ENCODE results near the gene UGT1A7.

UGT1A7 gene

DNA sequence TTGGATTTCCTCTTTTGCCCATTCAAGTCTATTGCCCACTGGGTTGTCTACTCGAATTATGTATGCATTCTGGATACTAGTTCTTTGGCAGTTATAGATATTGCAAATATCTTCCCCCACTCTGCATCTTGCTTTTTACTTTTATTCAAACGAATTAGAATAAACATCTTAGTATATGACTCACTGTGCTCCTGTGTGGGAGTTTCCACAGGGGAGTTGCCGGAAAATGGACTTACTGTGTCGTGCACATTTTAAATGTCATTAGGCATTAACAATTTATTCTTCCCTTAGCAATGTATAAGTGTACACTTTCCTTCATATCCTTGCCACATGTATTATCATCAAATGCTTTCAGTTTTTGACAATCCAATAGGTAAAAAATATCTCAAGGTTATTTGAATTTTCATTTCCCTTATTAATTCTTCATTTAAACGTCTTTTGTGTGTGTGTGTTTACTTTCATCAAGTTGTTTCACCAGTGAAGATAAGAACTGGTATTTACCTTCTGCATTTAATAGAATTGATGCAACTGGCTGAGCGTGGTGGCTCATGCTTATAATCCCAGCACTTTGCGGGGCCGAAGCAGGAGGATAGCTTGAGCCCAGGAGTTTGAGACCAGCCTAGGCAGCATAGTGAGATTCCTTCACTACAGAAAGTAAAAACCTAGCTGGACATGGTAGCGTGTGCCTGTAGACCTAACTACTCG is 26.4 kb downstream of the UGT1A7 start:
- H3K27me3 ChIP-seq (ENCODE audit: insufficient read depth, low read length, poor library complexity): no peaks in the 10 kb centered on the region
- no peak overlapping the region for H3K4me3 ChIP-seq (ENCODE audit: low read length)
- DNase-seq: no peak
- no peak overlapping the region for H4K8ac ChIP-seq (ENCODE audit: low read depth, low read length)
- no peak overlapping the region for H2BK15ac ChIP-seq (replicated peaks; ENCODE audit: low read depth)
- no peak overlapping the region for H3K4me2 ChIP-seq (ENCODE audit: low read length)
- no peak overlapping the region for H2BK120ac ChIP-seq (ENCODE audit: low read depth, low read length)
- no peak overlapping the region for H3K9ac ChIP-seq (ENCODE audit: low read length)
- no peak overlapping the region for H3K4ac ChIP-seq (ENCODE audit: low read depth, low read length)
- H3K18ac ChIP-seq (ENCODE audit: low read length): no peak overlapping the region
- H3K79me1 ChIP-seq (ENCODE audit: low read length): no peaks in the 10 kb centered on the region
- no peaks in the 10 kb centered on the region for H3K36me3 ChIP-seq (ENCODE audit: control insufficient read depth, insufficient read depth, low read length)
- H3K79me2 ChIP-seq (ENCODE audit: control insufficient read depth, insufficient read depth, low read length): no peaks in the 10 kb centered on the region
- no peak overlapping the region for H3K27ac ChIP-seq (ENCODE audit: low read depth, low read length)
- no peak overlapping the region for H2AK5ac ChIP-seq (ENCODE audit: low read length)
- no peak overlapping the region for H4K5ac ChIP-seq (ENCODE audit: low read length)
- no peak overlapping the region for H2BK5ac ChIP-seq (ENCODE audit: low read length)
- H3K4me1 ChIP-seq (ENCODE audit: control insufficient read depth, low read depth, low read length): no peaks in the 10 kb centered on the region
- no CpG with 5 or more reads among the region's 10 CpGs for WGBS (ENCODE audit: extremely low coverage, insufficient coverage, low lambda C conversion rate)
- no peak overlapping the region for H3K23ac ChIP-seq (ENCODE audit: low read length)
- no peak overlapping the region for H3K56ac ChIP-seq (ENCODE audit: low read length)

DNA sequence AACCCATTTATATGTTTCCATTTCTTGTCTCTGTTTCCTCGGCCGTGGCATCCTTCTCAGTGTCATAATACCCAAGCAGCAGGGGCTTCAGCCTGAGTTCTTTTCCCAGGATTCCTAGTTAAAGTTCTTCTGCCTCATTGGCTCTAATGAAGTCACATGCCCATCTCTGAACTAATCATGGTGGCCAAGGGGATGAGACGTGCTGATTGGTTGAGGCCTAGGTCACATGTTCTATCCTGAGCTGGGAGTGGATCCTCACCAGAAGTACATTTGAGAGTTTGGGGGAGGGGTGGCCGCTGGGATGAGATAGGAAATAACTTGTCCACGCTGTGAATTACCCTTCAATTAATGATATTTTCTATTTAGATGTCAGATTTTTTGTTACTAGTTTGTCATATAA is 27.2 kb downstream of the UGT1A7 start:
- H3K4me3 ChIP-seq (ENCODE audit: low read length): no peak overlapping the region
- no peak overlapping the region for H3K4me2 ChIP-seq (ENCODE audit: low read length)
- WGBS (ENCODE audit: extremely low coverage, insufficient coverage, low lambda C conversion rate): no CpG with 5 or more reads among the region's 5 CpGs
- H3K56ac ChIP-seq (ENCODE audit: low read length): no peak overlapping the region
- H3K9ac ChIP-seq (ENCODE audit: low read length): no peak overlapping the region
- H4K5ac ChIP-seq (ENCODE audit: low read length): no peak overlapping the region
- H2BK5ac ChIP-seq (ENCODE audit: low read length): no peak overlapping the region
- no peak overlapping the region for H3K23ac ChIP-seq (ENCODE audit: low read length)
- no peaks in the 10 kb centered on the region for H3K4me1 ChIP-seq (ENCODE audit: control insufficient read depth, low read depth, low read length)
- H3K79me1 ChIP-seq (ENCODE audit: low read length): no peaks in the 10 kb centered on the region
- H3K18ac ChIP-seq (ENCODE audit: low read length): no peak overlapping the region
- no peaks in the 10 kb centered on the region for H3K79me2 ChIP-seq (ENCODE audit: control insufficient read depth, insufficient read depth, low read length)
- H3K4ac ChIP-seq (ENCODE audit: low read depth, low read length): no peak overlapping the region
- H3K27ac ChIP-seq (ENCODE audit: low read depth, low read length): no peak overlapping the region
- H4K8ac ChIP-seq (ENCODE audit: low read depth, low read length): no peak overlapping the region
- peak; percentile 45 for DNase-seq
- H2BK120ac ChIP-seq (ENCODE audit: low read depth, low read length): no peak overlapping the region
- no peaks in the 10 kb centered on the region for H3K27me3 ChIP-seq (ENCODE audit: insufficient read depth, low read length, poor library complexity)
- H2BK15ac ChIP-seq (replicated peaks; ENCODE audit: low read depth): no peak overlapping the region
- H3K36me3 ChIP-seq (ENCODE audit: control insufficient read depth, insufficient read depth, low read length): no peaks in the 10 kb centered on the region
- no peak overlapping the region for H2AK5ac ChIP-seq (ENCODE audit: low read length)

GRCh38 chr2:233711312-233712008 is 29.8 kb downstream of the UGT1A7 start:
- no peak overlapping the region for H3K23ac ChIP-seq (ENCODE audit: low read length)
- no peaks in the 10 kb centered on the region for H3K79me1 ChIP-seq (ENCODE audit: low read length)
- no peak overlapping the region for H3K9ac ChIP-seq (ENCODE audit: low read length)
- no peak overlapping the region for H4K5ac ChIP-seq (ENCODE audit: low read length)
- no peak overlapping the region for H3K27ac ChIP-seq (ENCODE audit: low read depth, low read length)
- H4K8ac ChIP-seq (ENCODE audit: low read depth, low read length): no peak overlapping the region
- no peak overlapping the region for H2BK5ac ChIP-seq (ENCODE audit: low read length)
- DNase-seq: peak; percentile 81
- peak overlapping the region; percentile 26 for H3K56ac ChIP-seq (ENCODE audit: low read length)
- H3K79me2 ChIP-seq (ENCODE audit: control insufficient read depth, insufficient read depth, low read length): no peaks in the 10 kb centered on the region
- H3K4ac ChIP-seq (ENCODE audit: low read depth, low read length): no peak overlapping the region
- no peak overlapping the region for H3K4me3 ChIP-seq (ENCODE audit: low read length)
- no peak overlapping the region for H3K4me2 ChIP-seq (ENCODE audit: low read length)
- H2BK15ac ChIP-seq (replicated peaks; ENCODE audit: low read depth): no peak overlapping the region
- H3K27me3 ChIP-seq (ENCODE audit: insufficient read depth, low read length, poor library complexity): no peaks in the 10 kb centered on the region
- H2BK120ac ChIP-seq (ENCODE audit: low read depth, low read length): no peak overlapping the region
- WGBS (ENCODE audit: extremely low coverage, insufficient coverage, low lambda C conversion rate): no CpG with 5 or more reads among the region's 11 CpGs
- H2AK5ac ChIP-seq (ENCODE audit: low read length): no peak overlapping the region
- no peaks in the 10 kb centered on the region for H3K36me3 ChIP-seq (ENCODE audit: control insufficient read depth, insufficient read depth, low read length)
- no peaks in the 10 kb centered on the region for H3K4me1 ChIP-seq (ENCODE audit: control insufficient read depth, low read depth, low read length)
- no peak overlapping the region for H3K18ac ChIP-seq (ENCODE audit: low read length)

GRCh38 chr2:233712611-233713261 is 31.0 kb downstream of the UGT1A7 start, which contains the start of gene UGT1A5:
Gene UGT1A5 (plus strand): TSS chr2:233712907. CDS start chr2:233712992, 85 bp downstream.
- Histone ChIP-seq H3K27me3 (ENCODE audit: insufficient read depth, low read length, poor library complexity) (no peaks in the 10 kb centered on the region), H3K9ac (ENCODE audit: low read length) (no peak within 1 kb of the TSS), H3K79me1 (ENCODE audit: low read length) (no peaks in the 10 kb centered on the region), H3K23ac (ENCODE audit: low read length) (no peak within 1 kb of the TSS), H3K4ac (ENCODE audit: low read depth, low read length) (no peak within 1 kb of the TSS), H3K79me2 (ENCODE audit: control insufficient read depth, insufficient read depth, low read length) (no peaks in the 10 kb centered on the region), H3K4me2 (ENCODE audit: low read length) (no peak within 1 kb of the TSS), H2AK5ac (ENCODE audit: low read length) (no peak within 1 kb of the TSS), H3K4me3 (ENCODE audit: low read length) (no peak within 1 kb of the TSS), H4K8ac (ENCODE audit: low read depth, low read length) (no peak within 1 kb of the TSS), H3K36me3 (ENCODE audit: control insufficient read depth, insufficient read depth, low read length) (no peaks in the 10 kb centered on the region), H2BK120ac (ENCODE audit: low read depth, low read length) (no peak within 1 kb of the TSS), H3K4me1 (ENCODE audit: control insufficient read depth, low read depth, low read length) (no peaks in the 10 kb centered on the region), H2BK15ac (replicated peaks; ENCODE audit: low read depth) (no peak within 1 kb of the TSS), H2BK5ac (ENCODE audit: low read length) (no peak within 1 kb of the TSS), H3K27ac (ENCODE audit: low read depth, low read length) (no peak within 1 kb of the TSS), H3K18ac (ENCODE audit: low read length) (no peak within 1 kb of the TSS), H4K5ac (ENCODE audit: low read length) (no peak within 1 kb of the TSS), H3K56ac (ENCODE audit: low read length) (no peak within 1 kb of the TSS)
- no peak for DNase-seq
- no CpG with 5 or more reads among the region's 14 CpGs for WGBS (ENCODE audit: extremely low coverage, insufficient coverage, low lambda C conversion rate)

DNA sequence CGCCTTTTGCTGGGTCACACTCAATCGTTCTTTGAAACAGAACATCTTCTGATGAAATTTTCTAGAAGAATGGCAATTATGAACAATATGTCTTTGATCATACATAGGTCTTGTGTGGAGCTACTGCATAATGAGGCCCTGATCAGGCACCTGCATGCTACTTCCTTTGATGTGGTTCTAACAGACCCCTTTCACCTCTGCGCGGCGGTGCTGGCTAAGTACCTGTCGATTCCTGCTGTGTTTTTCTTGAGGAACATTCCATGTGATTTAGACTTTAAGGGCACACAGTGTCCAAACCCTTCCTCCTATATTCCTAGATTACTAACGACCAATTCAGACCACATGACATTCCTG is 31.5 kb downstream of the UGT1A7 start:
- Histone ChIP-seq H3K4me2 (ENCODE audit: low read length) (no peak overlapping the region), H3K27me3 (ENCODE audit: insufficient read depth, low read length, poor library complexity) (no peaks in the 10 kb centered on the region), H3K56ac (ENCODE audit: low read length) (no peak overlapping the region), H3K36me3 (ENCODE audit: control insufficient read depth, insufficient read depth, low read length) (no peaks in the 10 kb centered on the region), H2BK120ac (ENCODE audit: low read depth, low read length) (no peak overlapping the region), H3K23ac (ENCODE audit: low read length) (no peak overlapping the region), H3K79me2 (ENCODE audit: control insufficient read depth, insufficient read depth, low read length) (no peaks in the 10 kb centered on the region), H2BK5ac (ENCODE audit: low read length) (no peak overlapping the region), H3K27ac (ENCODE audit: low read depth, low read length) (no peak overlapping the region), H2BK15ac (replicated peaks; ENCODE audit: low read depth) (no peak overlapping the region), H3K9ac (ENCODE audit: low read length) (no peak overlapping the region), H3K79me1 (ENCODE audit: low read length) (no peaks in the 10 kb centered on the region), H3K4ac (ENCODE audit: low read depth, low read length) (no peak overlapping the region), H3K4me1 (ENCODE audit: control insufficient read depth, low read depth, low read length) (no peaks in the 10 kb centered on the region), H2AK5ac (ENCODE audit: low read length) (no peak overlapping the region), H3K18ac (ENCODE audit: low read length) (no peak overlapping the region), H4K5ac (ENCODE audit: low read length) (no peak overlapping the region), H4K8ac (ENCODE audit: low read depth, low read length) (no peak overlapping the region), H3K4me3 (ENCODE audit: low read length) (no peak overlapping the region)
- no CpG with 5 or more reads among the region's 7 CpGs for WGBS (ENCODE audit: extremely low coverage, insufficient coverage, low lambda C conversion rate)
- DNase-seq: no peak

All from mesendoderm (in vitro differentiated cells).